ENCODE measurements around the gene RAB8A. TPM values are rescaled to one million over a fixed set of nuclear protein-coding genes. Genes with fewer than 3 reads are reported as not detected.

Gene RAB8A
- total and polyA plus RNA-seq, 2 of the 8 experiments (the other 6 are each of a cell fraction or from before 2014, with no cell fraction given), result 65.8 to 97.0 TPM

GRCh38 chr19:16066611-16067104 is 45.0 kb upstream of the RAB8A start (continued):
- peak in 1 of 2 experiments; percentile 6; a peak in 1 of 4 replicates for TF ChIP-seq RAD21 (IDR thresholded peaks at IDR 0.05 in 1 of 2, conservative IDR thresholded peaks at IDR 0.05 in 1 of 2; ENCODE audit: low read depth in 2 of 2, low read length in 2 of 2)

Data from H1 (cell line).